B cell (primary cell): ENCODE measurements around the gene TFAP2B.

ENCODE experiments used
- EZH2 ChIP-seq: IDR thresholded peaks from 2 replicates; pipeline ENCODE4 v1.6.1; 2012; ENCODE audit warnings: borderline replicate concordance, low read depth, mild to moderate bottlenecking, moderate library complexity, low read length; ENCODE audit not compliant: insufficient read depth, poor library complexity, severe bottlenecking
- TF ChIP-seq, protein P1 (sequence below): fragments of 200-600 bp; IDR thresholded peaks from one replicate; pipeline ENCODE4 v1.8.0; 2022; ENCODE audit warnings: antibody characterized with exemption, mild to moderate bottlenecking

DNA sequence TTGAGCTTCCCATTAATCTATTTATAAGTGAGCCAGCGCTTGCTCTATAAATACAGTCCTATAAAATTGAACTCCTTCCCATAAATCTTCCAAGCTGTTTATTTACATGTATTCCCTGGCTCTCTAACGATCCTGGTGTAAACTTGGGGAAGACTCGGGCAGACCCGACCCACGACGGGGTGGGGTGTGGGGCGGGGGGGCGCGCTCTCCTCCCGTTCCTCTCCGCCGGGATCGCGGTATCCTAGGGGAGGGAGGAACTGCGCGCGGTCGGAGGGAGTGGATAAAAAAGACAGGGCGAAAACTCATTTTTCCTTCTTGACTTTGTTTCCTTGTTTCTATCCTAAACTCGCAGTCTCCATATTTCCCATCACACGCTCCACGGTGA lies 31.1 kb downstream of the TFAP2B start:
- TF ChIP-seq, protein P1, sequence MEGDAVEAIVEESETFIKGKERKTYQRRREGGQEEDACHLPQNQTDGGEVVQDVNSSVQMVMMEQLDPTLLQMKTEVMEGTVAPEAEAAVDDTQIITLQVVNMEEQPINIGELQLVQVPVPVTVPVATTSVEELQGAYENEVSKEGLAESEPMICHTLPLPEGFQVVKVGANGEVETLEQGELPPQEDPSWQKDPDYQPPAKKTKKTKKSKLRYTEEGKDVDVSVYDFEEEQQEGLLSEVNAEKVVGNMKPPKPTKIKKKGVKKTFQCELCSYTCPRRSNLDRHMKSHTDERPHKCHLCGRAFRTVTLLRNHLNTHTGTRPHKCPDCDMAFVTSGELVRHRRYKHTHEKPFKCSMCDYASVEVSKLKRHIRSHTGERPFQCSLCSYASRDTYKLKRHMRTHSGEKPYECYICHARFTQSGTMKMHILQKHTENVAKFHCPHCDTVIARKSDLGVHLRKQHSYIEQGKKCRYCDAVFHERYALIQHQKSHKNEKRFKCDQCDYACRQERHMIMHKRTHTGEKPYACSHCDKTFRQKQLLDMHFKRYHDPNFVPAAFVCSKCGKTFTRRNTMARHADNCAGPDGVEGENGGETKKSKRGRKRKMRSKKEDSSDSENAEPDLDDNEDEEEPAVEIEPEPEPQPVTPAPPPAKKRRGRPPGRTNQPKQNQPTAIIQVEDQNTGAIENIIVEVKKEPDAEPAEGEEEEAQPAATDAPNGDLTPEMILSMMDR, result no peak
- TF ChIP-seq EZH2, result no peak
